Measurements from ENCODE around the gene MEPE. TPM values are rescaled to one million over a fixed set of nuclear protein-coding genes. Genes with fewer than 3 reads are reported as not detected.
A peak's percentile ranks its signal among the peaks of the same experiment; 100 is the strongest.

MEPE gene
- total and polyA plus RNA-seq, 4 donors: 0.07 TPM; not detected in 3

GRCh38 chr4:87865960-87866598 is 33.3 kb downstream of the MEPE start:
- 52% methylated on average over 1 of the region's 1 CpG for WGBS
- no peak overlapping the region for H3K4me3 ChIP-seq (ENCODE audit: low read depth in 1 of 3, low read length in 3 of 3)
- peaks cover 0 to 3% (median 0%) of the 10 kb centered on the region in 4 donors for H3K9me3 ChIP-seq (ENCODE audit: control insufficient read depth in 4 of 4, low read length in 3 of 4)
- H3K27me3 ChIP-seq (ENCODE audit: control insufficient read depth in 4 of 4, insufficient read depth in 4 of 4, low read length in 3 of 4): no peaks in the 10 kb centered on the region
- H3K27ac ChIP-seq (ENCODE audit: low read depth in 1 of 2, low read length in 2 of 2): peak overlapping the region; percentile 37 to 74
- no peaks in the 10 kb centered on the region for H3K36me3 ChIP-seq (ENCODE audit: control insufficient read depth in 4 of 4, insufficient read depth in 3 of 4, low read depth in 1 of 4, low read length in 3 of 4)
- no peak overlapping the region for H3K9ac ChIP-seq (ENCODE audit: low read depth in 1 of 2, low read length in 2 of 2)
- peak; percentile 96 for TF ChIP-seq FOXA2 (IDR thresholded peaks at IDR 0.05)
- TF ChIP-seq YY1 (IDR thresholded peaks at IDR 0.05): no peak
- peak in 1 of 2 donors; percentile 43 for TF ChIP-seq GABPA (IDR thresholded peaks at IDR 0.05 in 1 of 2, conservative IDR thresholded peaks at IDR 0.05 in 1 of 2)
- TF ChIP-seq CTCF (IDR thresholded peaks at IDR 0.05; ENCODE audit: low read depth, low read length, missing input control): no peak
- TF ChIP-seq HNF4A (conservative IDR thresholded peaks at IDR 0.05): peak; percentile 81 to 87
- TF ChIP-seq ATF3 (IDR thresholded peaks at IDR 0.05): no peak
- TF ChIP-seq SP1 (IDR thresholded peaks at IDR 0.05): peak; percentile 79
- TF ChIP-seq REST (IDR thresholded peaks at IDR 0.05): peak; percentile 66
- TF ChIP-seq RXRA (IDR thresholded peaks at IDR 0.05): peak; percentile 68 to 78
- TF ChIP-seq RAD21 (IDR thresholded peaks at IDR 0.05): peak; percentile 30 to 53
- peak; percentile 27 to 84 for TF ChIP-seq JUND (IDR thresholded peaks at IDR 0.05)
- peak; percentile 96 for TF ChIP-seq FOXA1 (IDR thresholded peaks at IDR 0.05)
- TF ChIP-seq TAF1 (conservative IDR thresholded peaks at IDR 0.05): no peak
- no peak for TF ChIP-seq HNF4G (IDR thresholded peaks at IDR 0.05)
- peak; percentile 76 for TF ChIP-seq MAX (IDR thresholded peaks at IDR 0.05)
- peak in 1 of 2 donors; percentile 49 for TF ChIP-seq EGR1 (IDR thresholded peaks at IDR 0.05; ENCODE audit: low read depth in 2 of 2)
- peak; percentile 45 for TF ChIP-seq NR2F2 (IDR thresholded peaks at IDR 0.05)
- TF ChIP-seq ZBTB33 (IDR thresholded peaks at IDR 0.05): peak; percentile 68
- peaks cover 2 to 14% (median 5%) of the 10 kb centered on the region in 4 donors for H3K4me1 ChIP-seq (ENCODE audit: control insufficient read depth in 4 of 4, insufficient read depth in 4 of 4, low read length in 3 of 4)
- DNase-seq (ENCODE audit: low spot score): no peak
